H9 (cell line): Measurements from ENCODE around the gene ANHX. TPM values are rescaled to one million over a fixed set of nuclear protein-coding genes. Genes with fewer than 3 reads are reported as not detected.

Source experiments
- DNase-seq: peaks from one replicate; pipeline ENCODE4 v3.0.0-alpha.2; 2017
- H2AFZ ChIP-seq: one replicate; pipeline ENCODE4 v1.6.1; 2013; ENCODE audit warnings: mild to moderate bottlenecking, low read length, control low read depth, moderate library complexity
- H2AK5ac ChIP-seq: 2 replicates; pipeline ENCODE4 v1.6.1; 2013; ENCODE audit warnings: low read length, control low read depth, mixed read lengths; ENCODE audit not compliant: insufficient read length
- H2BK120ac ChIP-seq: one replicate; pipeline ENCODE4 v1.6.1; 2013; ENCODE audit warnings: low read depth, mild to moderate bottlenecking, low read length, control low read depth, inconsistent platforms; ENCODE audit not compliant: poor library complexity, severe bottlenecking
- H2BK12ac ChIP-seq: 2 replicates; pipeline ENCODE4 v1.6.1; 2013; ENCODE audit warnings: low read length, control low read depth, mixed read lengths, low read depth; ENCODE audit not compliant: insufficient read length
- H2BK15ac ChIP-seq: 2 replicates; pipeline ENCODE4 v1.6.1; 2013; ENCODE audit warnings: low read depth, low read length, control low read depth
- H2BK20ac ChIP-seq: one replicate; pipeline ENCODE4 v1.6.1; 2013; ENCODE audit warnings: low read depth, mild to moderate bottlenecking, low read length, control low read depth, inconsistent platforms; ENCODE audit not compliant: poor library complexity, severe bottlenecking
- H2BK5ac ChIP-seq: 2 replicates; pipeline ENCODE4 v1.6.1; 2013; ENCODE audit warnings: low read length, control low read depth, mixed read lengths; ENCODE audit not compliant: insufficient read length
- H3K14ac ChIP-seq: 2 replicates; pipeline ENCODE4 v1.6.1; 2013; ENCODE audit warnings: low read length, control low read depth; ENCODE audit not compliant: insufficient read depth
- H3K18ac ChIP-seq: 2 replicates; pipeline ENCODE4 v1.6.1; 2013; ENCODE audit warnings: low read depth, mild to moderate bottlenecking, mixed read lengths, low read length, control low read depth; ENCODE audit not compliant: insufficient read length
- H3K23ac ChIP-seq: 2 replicates; pipeline ENCODE4 v1.6.1; 2013; ENCODE audit warnings: low read length, control low read depth, mixed read lengths, low read depth; ENCODE audit not compliant: insufficient read length
- H3K23me2 ChIP-seq: 2 replicates; pipeline ENCODE4 v1.6.1; 2013; ENCODE audit warnings: low read depth, mild to moderate bottlenecking, mixed read lengths, low read length, control low read depth; ENCODE audit not compliant: insufficient read length, poor library complexity, severe bottlenecking
- H3K27ac ChIP-seq: 2 replicates; pipeline ENCODE4 v1.5.1; 2013; ENCODE audit warnings: low read length, control low read depth, mixed read lengths, low read depth; ENCODE audit not compliant: insufficient read length
- H3K27me3 ChIP-seq: 2 replicates; pipeline ENCODE4 v1.6.1; 2013; ENCODE audit warnings: low read length, control low read depth, inconsistent platforms; ENCODE audit not compliant: insufficient read depth
- H3K4ac ChIP-seq: 2 replicates; pipeline ENCODE4 v1.6.1; 2013; ENCODE audit warnings: low read depth, mild to moderate bottlenecking, control low read depth, inconsistent platforms, low read length, moderate library complexity
- H3K4me1 ChIP-seq: 2 replicates; pipeline ENCODE4 v1.6.1; 2013; ENCODE audit warnings: low read length, control low read depth, inconsistent platforms; ENCODE audit not compliant: insufficient read depth
- H3K4me2 ChIP-seq: 2 replicates; pipeline ENCODE4 v1.6.1; 2013; ENCODE audit warnings: low read length, control low read depth, mixed read lengths; ENCODE audit not compliant: insufficient read length, insufficient read depth
- H3K56ac ChIP-seq: 2 replicates; pipeline ENCODE4 v1.6.1; 2013; ENCODE audit warnings: low read depth, mild to moderate bottlenecking, mixed read lengths, low read length, control low read depth; ENCODE audit not compliant: insufficient read length
- H3K79me1 ChIP-seq: 2 replicates; pipeline ENCODE4 v1.6.1; 2013; ENCODE audit warnings: low read depth, mild to moderate bottlenecking, moderate library complexity, low read length, control low read depth, inconsistent platforms; ENCODE audit not compliant: insufficient read depth, poor library complexity, severe bottlenecking
- H3K79me2 ChIP-seq: 2 replicates; pipeline ENCODE4 v1.6.1; 2013; ENCODE audit warnings: low read length, control low read depth, inconsistent platforms; ENCODE audit not compliant: insufficient read depth
- H3K9ac ChIP-seq: 2 replicates; pipeline ENCODE4 v1.6.1; 2013; ENCODE audit warnings: low read length, control low read depth, mixed read lengths; ENCODE audit not compliant: insufficient read length; ENCODE audit errors: extremely low read depth
- H3K9me3 ChIP-seq: one replicate; pipeline ENCODE4 v1.6.1; 2013; ENCODE audit warnings: low read depth, low read length, inconsistent platforms; ENCODE audit not compliant: control insufficient read depth
- H3T11ph ChIP-seq: one replicate; pipeline ENCODE4 v1.6.1; 2013; ENCODE audit warnings: mild to moderate bottlenecking, low read length, control low read depth, inconsistent platforms
- H4K20me1 ChIP-seq: one replicate; pipeline ENCODE4 v1.6.1; 2013; ENCODE audit not compliant: control insufficient read depth, insufficient read length, insufficient read depth
- H4K5ac ChIP-seq: 2 replicates; pipeline ENCODE4 v1.6.1; 2013; ENCODE audit warnings: low read depth, mild to moderate bottlenecking, mixed read lengths, low read length, control low read depth; ENCODE audit not compliant: insufficient read length
- H4K8ac ChIP-seq: replicated peaks from 2 replicates; pipeline ENCODE4 v1.6.1; 2013; ENCODE audit warnings: low read length, control low read depth, mixed read lengths, low read depth; ENCODE audit not compliant: insufficient read length
- H4K91ac ChIP-seq: 2 replicates; pipeline ENCODE4 v1.6.1; 2013; ENCODE audit warnings: low read depth, mild to moderate bottlenecking, moderate library complexity, mixed read lengths, low read length, control low read depth; ENCODE audit not compliant: insufficient read length
- H3K27ac Mint-ChIP-seq, 3 experiments: 2 replicates in 2 of 3; 3 replicates in 1 of 3; pipeline ENCODE4 v1.8.0; 2020 to 2021; ENCODE audit warnings: mixed read lengths in 3 of 3, mild to moderate bottlenecking in 1 of 3, moderate library complexity in 1 of 3
- H3K27me3 Mint-ChIP-seq: 2 replicates; pipeline ENCODE4 v1.8.0; 2021; ENCODE audit warnings: low read depth, mild to moderate bottlenecking, moderate library complexity, mixed read lengths
- H3K36me3 Mint-ChIP-seq, 3 experiments: 2 replicates in 2 of 3; 3 replicates in 1 of 3; pipeline ENCODE4 v1.8.0; 2020 to 2021; ENCODE audit warnings: low read depth in 3 of 3, mixed read lengths in 3 of 3; ENCODE audit not compliant: insufficient read depth in 1 of 3
- H3K4me1 Mint-ChIP-seq, 2 experiments: 2 replicates each; pipeline ENCODE4 v1.8.0; 2020; ENCODE audit warnings: mixed read lengths in 2 of 2
- H3K4me3 Mint-ChIP-seq, 2 experiments: 2 replicates in 1 of 2; 3 replicates in 1 of 2; pipeline ENCODE4 v1.8.0; 2020 to 2021; ENCODE audit warnings: mild to moderate bottlenecking in 2 of 2, mixed read lengths in 2 of 2, moderate library complexity in 1 of 2
- H3K9me3 Mint-ChIP-seq, 2 experiments: 2 replicates in 1 of 2; 3 replicates in 1 of 2; pipeline ENCODE4 v1.8.0; 2020; ENCODE audit warnings: mild to moderate bottlenecking in 2 of 2, mixed read lengths in 2 of 2, moderate library complexity in 1 of 2
- WGBS: extraction: QIAGEN DNeasy Blood & Tissue Kit; methylation state at CpG from one replicate; pipeline ENCODE4 v1.1.7; 2013; ENCODE audit warnings: missing lambda C conversion rate, low lambda C conversion rate, mixed read lengths; ENCODE audit not compliant: insufficient read length; ENCODE audit errors: extremely low coverage; 5-methylcytosine and 5-hydroxymethylcytosine counted together
- total RNA-seq: library from RNA; stranded (reverse); gene quantifications from 2 replicates; pipeline ENCODE4 v1.2.1, GENCODE V29; 2021
- TF ChIP-seq, protein P1 (sequence below): fragments of 200-600 bp; sonication (generic); conservative IDR thresholded peaks from 3 replicates; pipeline ENCODE4 v1.8.0; 2021; ENCODE audit warnings: antibody characterized with exemption, mild to moderate bottlenecking

ANHX gene
- total RNA-seq, 1 experiment from 2014 or later, result not detected

DNA sequence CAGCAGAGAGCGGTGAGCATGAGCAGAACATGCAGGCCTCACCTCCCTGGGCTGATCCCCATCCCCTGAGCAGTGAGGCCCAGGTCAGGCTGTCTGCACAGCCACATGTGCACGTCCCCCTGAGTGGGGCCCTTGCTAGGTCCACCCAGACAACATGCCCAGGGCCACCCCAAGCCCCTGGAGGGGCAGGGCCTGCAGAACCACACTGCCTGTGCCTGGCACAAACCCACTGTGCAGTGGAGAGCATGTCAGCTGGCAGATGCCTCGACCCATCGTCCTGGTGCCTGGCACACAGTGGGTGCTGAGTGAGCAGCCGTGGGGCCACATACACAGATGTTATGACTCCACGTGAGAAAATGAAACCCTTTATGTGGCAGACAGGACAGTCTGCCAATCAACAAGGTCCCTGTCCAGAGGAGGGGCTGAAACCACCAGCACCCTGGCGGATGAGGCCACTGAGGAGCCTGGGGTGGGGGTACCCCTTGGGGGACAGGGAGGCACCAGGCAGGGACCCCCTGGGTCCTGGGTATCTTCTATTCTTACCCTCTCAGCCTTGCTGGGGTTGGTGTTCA, 8.3 kb downstream of the ANHX start:
- H3K4ac ChIP-seq, result no peak overlapping the region
- Mint-ChIP-seq H3K9me3 (peaks cover 89 to 95% of the 10 kb centered on the region in 2 experiments), H3K4me3 (no peak overlapping the region), H3K27ac (no peak overlapping the region), H3K36me3 (peaks cover 24 to 46% (median 25%) of the 10 kb centered on the region in 3 experiments), H3K27me3 (peaks cover 4% of the 10 kb centered on the region; the same call in 1 of the 2 replicates), H3K4me1 (no peaks in the 10 kb centered on the region)
- H3K4me2 ChIP-seq, result no peak overlapping the region
- H3K23ac ChIP-seq, result no peak overlapping the region
- no peak overlapping the region for H3K9ac ChIP-seq
- TF ChIP-seq, protein P1, sequence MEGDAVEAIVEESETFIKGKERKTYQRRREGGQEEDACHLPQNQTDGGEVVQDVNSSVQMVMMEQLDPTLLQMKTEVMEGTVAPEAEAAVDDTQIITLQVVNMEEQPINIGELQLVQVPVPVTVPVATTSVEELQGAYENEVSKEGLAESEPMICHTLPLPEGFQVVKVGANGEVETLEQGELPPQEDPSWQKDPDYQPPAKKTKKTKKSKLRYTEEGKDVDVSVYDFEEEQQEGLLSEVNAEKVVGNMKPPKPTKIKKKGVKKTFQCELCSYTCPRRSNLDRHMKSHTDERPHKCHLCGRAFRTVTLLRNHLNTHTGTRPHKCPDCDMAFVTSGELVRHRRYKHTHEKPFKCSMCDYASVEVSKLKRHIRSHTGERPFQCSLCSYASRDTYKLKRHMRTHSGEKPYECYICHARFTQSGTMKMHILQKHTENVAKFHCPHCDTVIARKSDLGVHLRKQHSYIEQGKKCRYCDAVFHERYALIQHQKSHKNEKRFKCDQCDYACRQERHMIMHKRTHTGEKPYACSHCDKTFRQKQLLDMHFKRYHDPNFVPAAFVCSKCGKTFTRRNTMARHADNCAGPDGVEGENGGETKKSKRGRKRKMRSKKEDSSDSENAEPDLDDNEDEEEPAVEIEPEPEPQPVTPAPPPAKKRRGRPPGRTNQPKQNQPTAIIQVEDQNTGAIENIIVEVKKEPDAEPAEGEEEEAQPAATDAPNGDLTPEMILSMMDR, result no peak
- no peak overlapping the region for H2BK20ac ChIP-seq
- WGBS, result no CpG with 5 or more reads among the region's 7 CpGs
- no peak overlapping the region for H2BK12ac ChIP-seq
- no peak overlapping the region for H3K14ac ChIP-seq
- H3K23me2 ChIP-seq, result no peaks in the 10 kb centered on the region
- H4K91ac ChIP-seq, result no peak overlapping the region
- H2AK5ac ChIP-seq, result no peak overlapping the region
- peak; percentile 22 for DNase-seq
- H3K79me2 ChIP-seq, result no peaks in the 10 kb centered on the region
- H3K79me1 ChIP-seq, result no peaks in the 10 kb centered on the region
- H3T11ph ChIP-seq, result no peak overlapping the region
- no peaks in the 10 kb centered on the region for H3K27me3 ChIP-seq
- no peak overlapping the region for H3K56ac ChIP-seq
- no peak overlapping the region for H3K27ac ChIP-seq
- no peak overlapping the region for H4K5ac ChIP-seq
- H3K18ac ChIP-seq, result no peak overlapping the region
- no peaks in the 10 kb centered on the region for H3K4me1 ChIP-seq
- no peak overlapping the region for H2BK120ac ChIP-seq
- H3K9me3 ChIP-seq, result peaks cover 76% of the 10 kb centered on the region
- H2BK5ac ChIP-seq, result no peak overlapping the region
- no peak overlapping the region for H2BK15ac ChIP-seq
- H4K20me1 ChIP-seq, result no peaks in the 10 kb centered on the region
- H2AFZ ChIP-seq, result no peak overlapping the region
- H4K8ac ChIP-seq, result no peak overlapping the region
